ENCODE results near the gene DCC. TPM values are rescaled to one million over a fixed set of nuclear protein-coding genes. Genes with fewer than 3 reads are reported as not detected.

DCC gene
- total and polyA plus RNA-seq, 10 donors, result 0.03 to 9.2 (median 0.91) TPM; not detected in 1

DNA sequence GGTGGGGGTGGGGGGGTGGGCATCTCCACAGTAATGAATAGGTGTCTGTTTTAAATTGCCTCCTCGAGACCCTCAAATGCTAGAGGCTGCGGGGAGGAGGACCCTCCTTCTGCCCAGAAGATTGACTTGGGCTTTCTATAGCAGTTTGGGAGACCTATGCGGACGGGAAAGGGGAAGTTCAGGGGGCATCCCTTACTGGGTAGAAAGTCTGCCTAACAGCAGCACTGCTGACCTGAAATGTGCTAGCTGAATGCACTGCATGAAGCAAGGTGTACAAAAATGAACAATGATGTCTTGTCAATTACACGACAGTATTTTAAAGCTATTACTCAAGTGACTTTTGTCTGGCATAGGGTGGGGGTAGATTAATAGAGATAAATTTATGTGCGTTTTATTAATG, 2.5 kb downstream of the DCC start:
- H3K9me3 ChIP-seq, result peaks cover 0 to 3% (median 0%) of the 10 kb centered on the region in 8 donors
- H3K27me3 ChIP-seq (replicated peaks in 1 of 7), result peaks cover 0 to 65% (median 39%) of the 10 kb centered on the region in 7 donors
- H3K4me1 ChIP-seq, result peaks cover 0 to 6% (median 0%) of the 10 kb centered on the region in 6 donors
- intact Hi-C loops (cut with DNase I; ENCODE audit: low total_unique reads), result no loop called here
- no peak overlapping the region for H3K4me3 ChIP-seq
- H3K27ac ChIP-seq, result no peak overlapping the region
- H3K36me3 ChIP-seq, result no peaks in the 10 kb centered on the region
- DNase-seq, result no peak
- TF ChIP-seq POLR2AphosphoS5 (IDR thresholded peaks at IDR 0.05), result no peak
- no peak for TF ChIP-seq POLR2A (IDR thresholded peaks at IDR 0.05)
- 16 to 29% (median 26%) methylated on average over 5 to 6 of the region's 6 CpGs for WGBS, 5 donors

DNA sequence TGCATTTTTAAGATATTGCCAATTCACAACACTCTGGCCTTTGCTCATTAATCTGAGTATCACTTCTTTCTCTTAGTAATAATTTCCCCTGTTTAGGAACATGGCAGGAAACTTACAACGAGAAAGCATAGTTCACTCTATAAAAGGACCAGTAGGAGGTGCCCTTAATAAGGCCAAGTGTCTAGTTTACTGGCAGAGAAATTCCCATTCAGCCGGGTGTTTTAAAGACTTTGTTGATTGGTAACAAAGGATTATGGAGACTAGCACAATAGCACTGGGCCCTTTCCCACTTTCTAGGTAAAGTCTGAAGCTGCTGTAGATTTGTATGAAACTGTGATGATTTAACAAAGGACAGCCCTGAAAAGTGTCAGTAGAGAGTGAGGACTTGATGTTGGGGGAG, 3.1 kb downstream of the DCC start:
- intact Hi-C loops (cut with DNase I; ENCODE audit: low total_unique reads), result no loop called here
- Histone ChIP-seq H3K4me3 (no peak overlapping the region), H3K27me3 (replicated peaks in 1 of 7) (peaks cover 0 to 62% (median 39%) of the 10 kb centered on the region in 7 donors), H3K9me3 (peaks cover 0 to 2% (median 0%) of the 10 kb centered on the region in 8 donors), H3K27ac (no peak overlapping the region), H3K36me3 (no peaks in the 10 kb centered on the region), H3K4me1 (peaks cover 0 to 6% (median 0%) of the 10 kb centered on the region in 6 donors)
- TF ChIP-seq POLR2A (IDR thresholded peaks at IDR 0.05) (no peak), POLR2AphosphoS5 (IDR thresholded peaks at IDR 0.05) (no peak)
- TF ChIP-seq, protein P1, sequence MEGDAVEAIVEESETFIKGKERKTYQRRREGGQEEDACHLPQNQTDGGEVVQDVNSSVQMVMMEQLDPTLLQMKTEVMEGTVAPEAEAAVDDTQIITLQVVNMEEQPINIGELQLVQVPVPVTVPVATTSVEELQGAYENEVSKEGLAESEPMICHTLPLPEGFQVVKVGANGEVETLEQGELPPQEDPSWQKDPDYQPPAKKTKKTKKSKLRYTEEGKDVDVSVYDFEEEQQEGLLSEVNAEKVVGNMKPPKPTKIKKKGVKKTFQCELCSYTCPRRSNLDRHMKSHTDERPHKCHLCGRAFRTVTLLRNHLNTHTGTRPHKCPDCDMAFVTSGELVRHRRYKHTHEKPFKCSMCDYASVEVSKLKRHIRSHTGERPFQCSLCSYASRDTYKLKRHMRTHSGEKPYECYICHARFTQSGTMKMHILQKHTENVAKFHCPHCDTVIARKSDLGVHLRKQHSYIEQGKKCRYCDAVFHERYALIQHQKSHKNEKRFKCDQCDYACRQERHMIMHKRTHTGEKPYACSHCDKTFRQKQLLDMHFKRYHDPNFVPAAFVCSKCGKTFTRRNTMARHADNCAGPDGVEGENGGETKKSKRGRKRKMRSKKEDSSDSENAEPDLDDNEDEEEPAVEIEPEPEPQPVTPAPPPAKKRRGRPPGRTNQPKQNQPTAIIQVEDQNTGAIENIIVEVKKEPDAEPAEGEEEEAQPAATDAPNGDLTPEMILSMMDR (IDR thresholded peaks at IDR 0.05 in 8 of 11, conservative IDR thresholded peaks at IDR 0.05 in 3 of 11), result no peak
- 27 to 35% (median 34%) methylated on average over 2 of the region's 2 CpGs for WGBS, 5 donors
- DNase-seq, result no peak

DNA sequence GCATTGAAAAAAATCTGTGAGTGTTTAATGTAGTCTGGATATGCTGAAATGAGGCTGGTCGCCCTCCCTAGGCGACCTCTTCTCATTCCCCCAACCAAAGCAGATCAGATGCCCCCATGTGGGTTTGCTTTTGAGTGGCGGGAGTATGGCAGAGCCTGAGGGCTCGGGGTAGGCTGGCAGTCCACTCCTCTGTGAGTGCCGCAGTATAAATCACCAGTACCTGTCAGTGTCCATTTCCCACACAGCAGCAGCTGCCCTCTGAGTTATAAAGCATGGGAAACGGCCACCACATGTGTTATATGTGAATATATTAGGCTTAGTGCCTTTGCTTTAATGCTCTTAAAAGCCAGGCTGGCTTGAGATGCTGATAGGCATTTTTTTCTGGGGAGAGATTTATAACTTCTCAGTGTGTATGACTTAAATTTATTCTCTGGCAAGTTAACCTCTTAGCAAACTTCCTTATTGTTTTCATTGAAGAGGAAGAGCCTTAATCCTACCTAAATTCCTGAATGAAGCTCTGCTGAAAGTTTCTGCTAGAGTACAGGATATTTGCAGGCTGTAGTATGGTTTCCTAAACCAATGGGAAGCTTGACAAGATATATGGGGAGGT, 3.8 kb downstream of the DCC start:
- intact Hi-C loops (cut with DNase I; ENCODE audit: low total_unique reads), result no loop called here
- Histone ChIP-seq H3K4me3 (no peak overlapping the region), H3K27me3 (replicated peaks in 1 of 7) (peaks cover 0 to 55% (median 39%) of the 10 kb centered on the region in 7 donors), H3K9me3 (peaks cover 0 to 5% (median 0%) of the 10 kb centered on the region in 8 donors), H3K36me3 (no peaks in the 10 kb centered on the region), H3K4me1 (peaks cover 0 to 6% (median 0%) of the 10 kb centered on the region in 6 donors), H3K27ac (no peak overlapping the region)
- no peak for TF ChIP-seq POLR2AphosphoS5 (IDR thresholded peaks at IDR 0.05)
- no peak for DNase-seq
- WGBS, 5 donors, result 37 to 52% (median 48%) methylated on average over 6 of the region's 6 CpGs

DNA sequence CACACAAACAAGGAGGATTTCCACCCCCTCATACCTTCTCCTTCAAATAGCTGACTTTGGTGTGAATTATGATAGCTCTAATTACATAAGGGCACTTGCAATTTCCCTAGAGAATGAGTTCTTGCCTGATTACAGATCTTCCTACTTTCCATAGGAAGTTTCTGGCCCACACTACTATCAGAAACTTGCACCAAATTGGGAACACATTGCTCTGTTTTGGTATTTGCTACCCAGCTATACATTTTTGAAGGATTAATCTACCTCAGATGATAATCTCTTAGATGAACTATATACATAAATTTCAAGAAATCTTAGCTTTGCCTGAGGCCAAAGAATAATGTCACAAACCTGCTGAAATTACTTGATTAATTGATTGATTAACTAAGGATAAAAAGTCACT, 4.9 kb downstream of the DCC start:
- H3K4me1 ChIP-seq, result peaks cover 0 to 6% (median 0%) of the 10 kb centered on the region in 6 donors
- TF ChIP-seq POLR2A (IDR thresholded peaks at IDR 0.05) (no peak), POLR2AphosphoS5 (IDR thresholded peaks at IDR 0.05) (no peak)
- TF ChIP-seq, protein P1 (IDR thresholded peaks at IDR 0.05 in 8 of 11, conservative IDR thresholded peaks at IDR 0.05 in 3 of 11), result no peak
- no peak for DNase-seq
- no peak overlapping the region for H3K4me3 ChIP-seq
- H3K36me3 ChIP-seq, result no peaks in the 10 kb centered on the region
- intact Hi-C loops (cut with DNase I; ENCODE audit: low total_unique reads), result no loop called here
- peaks cover 0 to 44% (median 31%) of the 10 kb centered on the region in 7 donors for H3K27me3 ChIP-seq (replicated peaks in 1 of 7)
- H3K9me3 ChIP-seq, result peaks cover 0 to 5% (median 0%) of the 10 kb centered on the region in 8 donors
- H3K27ac ChIP-seq, result no peak overlapping the region

DNA sequence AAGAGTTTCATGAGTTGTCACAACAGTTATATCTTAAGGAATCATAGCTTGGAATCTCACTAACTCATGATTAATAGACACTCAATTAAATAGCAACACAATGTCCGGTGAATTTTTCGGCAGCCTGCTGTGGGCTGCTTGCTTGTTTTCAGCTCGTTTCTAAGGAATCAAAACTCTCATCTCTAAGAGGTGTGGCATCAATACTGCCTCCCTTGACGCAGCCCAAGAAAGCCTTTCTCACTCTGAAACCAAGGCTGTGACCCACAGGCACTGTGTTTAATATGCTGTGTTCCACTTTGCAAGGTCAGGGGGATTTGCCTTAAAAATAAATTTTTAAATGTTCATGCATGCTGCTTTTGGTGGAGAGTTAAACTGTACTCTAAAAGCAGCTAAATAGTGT, 5.4 kb downstream of the DCC start:
- H3K27me3 ChIP-seq (replicated peaks in 1 of 7), result peaks cover 0 to 39% (median 25%) of the 10 kb centered on the region in 7 donors
- no peak overlapping the region for H3K27ac ChIP-seq
- peaks cover 0 to 5% (median 0%) of the 10 kb centered on the region in 8 donors for H3K9me3 ChIP-seq
- no peak overlapping the region for H3K4me3 ChIP-seq
- DNase-seq, result no peak
- TF ChIP-seq POLR2AphosphoS5 (IDR thresholded peaks at IDR 0.05) (no peak), POLR2A (IDR thresholded peaks at IDR 0.05) (no peak)
- TF ChIP-seq, protein P1 (IDR thresholded peaks at IDR 0.05 in 8 of 11, conservative IDR thresholded peaks at IDR 0.05 in 3 of 11), result no peak
- intact Hi-C loops (cut with DNase I; ENCODE audit: low total_unique reads), result no loop called here
- H3K4me1 ChIP-seq, result peaks cover 0 to under 1% (median 0%) of the 10 kb centered on the region in 6 donors
- H3K36me3 ChIP-seq, result no peaks in the 10 kb centered on the region
- 58 to 73% (median 64%) methylated on average over 4 of the region's 4 CpGs for WGBS, 5 donors

Measured in spleen (tissue), 11 donors.